DMS79 treated with DMSO at 0.1 percent for 48 hours (cell line): ENCODE results near the gene NINJ1.

Experiments
- DNase-seq: peaks from one replicate; lab custom pipeline; 2025; lab: John Stamatoyannopoulos, UW

The NINJ1 gene

GRCh38 chr9:93134015-93134739 is at the start of gene NINJ1:
TSS of gene NINJ1 (minus strand) at chr9:93134251. CDS start at chr9:93134217, 34 bp downstream.
- peak; percentile 11 for DNase-seq

GRCh38 chr9:93183131-93183662 is 49.1 kb upstream of the NINJ1 start:
- no peak for DNase-seq

- DNase-seq = no peak
Measured at GRCh38 chr9:93182572-93182971, 48.5 kb upstream of the NINJ1 start.

GRCh38 chr9:93181672-93182435 is 47.8 kb upstream of the NINJ1 start:
- no peak for DNase-seq

- DNase-seq = no peak
Measured at GRCh38 chr9:93180938-93181337, 46.9 kb upstream of the NINJ1 start.

- DNase-seq = no peak
Measured at GRCh38 chr9:93178851-93179786, 45.1 kb upstream of the NINJ1 start.

GRCh38 chr9:93177676-93178075 is 43.6 kb upstream of the NINJ1 start:
- DNase-seq = no peak

GRCh38 chr9:93174976-93175375 is 40.9 kb upstream of the NINJ1 start:
- DNase-seq = no peak

GRCh38 chr9:93173365-93174051 is 39.5 kb upstream of the NINJ1 start:
- DNase-seq = no peak

DNA sequence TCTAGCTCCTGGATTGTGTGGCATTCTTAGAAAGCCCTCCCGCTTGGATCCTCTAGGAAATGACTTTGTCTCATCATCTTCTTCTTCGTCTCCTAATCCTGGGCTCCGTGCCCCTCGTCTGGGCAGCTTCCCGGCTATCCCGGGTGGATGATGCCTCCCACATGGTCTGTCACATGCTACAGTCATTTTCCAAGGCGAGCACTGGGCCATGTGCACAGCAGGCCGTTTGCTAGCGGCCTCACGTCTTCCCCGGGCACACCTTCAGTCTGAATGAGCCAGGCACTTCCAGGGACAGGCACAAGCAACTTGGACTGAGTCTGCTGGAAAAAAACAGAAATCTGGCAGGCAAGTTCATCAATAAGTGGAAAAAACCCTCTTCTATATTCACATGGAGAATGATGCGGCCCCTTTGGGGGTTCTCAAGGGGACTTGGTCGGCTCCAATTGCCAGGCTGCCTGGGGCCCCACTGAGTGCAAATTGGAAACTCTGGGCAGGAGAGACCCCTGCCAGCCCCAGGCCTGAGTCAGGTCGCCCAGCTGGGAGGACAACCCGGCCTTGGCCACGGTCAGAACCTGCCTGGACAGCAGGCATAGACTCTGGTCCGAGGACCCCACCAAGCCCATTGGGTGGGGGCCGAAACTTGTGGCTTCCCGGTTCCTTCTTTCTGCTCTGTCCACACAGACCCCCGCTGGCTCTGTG is 38.8 kb upstream of the NINJ1 start:
- no peak for DNase-seq

- no peak for DNase-seq
Measured at GRCh38 chr9:93171261-93171990, 37.4 kb upstream of the NINJ1 start.

GRCh38 chr9:93170571-93170970 is 36.5 kb upstream of the NINJ1 start:
- DNase-seq = no peak

DNA sequence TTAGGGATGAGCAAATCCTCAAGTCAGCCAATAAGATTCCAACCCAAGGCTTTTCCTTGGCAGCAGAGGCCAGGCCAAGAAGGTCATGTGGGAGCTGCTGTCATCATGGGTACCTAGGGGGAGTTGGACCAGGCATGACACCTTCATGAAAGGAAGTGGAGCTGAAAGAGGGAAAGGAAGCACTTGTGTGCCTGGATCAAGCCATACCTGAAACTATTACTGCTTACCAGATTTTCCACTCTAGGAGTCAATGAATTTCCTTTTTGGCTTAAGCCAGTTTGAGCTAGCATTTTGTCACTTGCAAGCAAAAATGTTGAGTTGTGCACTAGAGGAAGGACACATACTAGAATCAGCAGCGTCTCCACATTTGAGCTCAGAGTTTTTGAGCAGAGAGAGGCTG is 35.4 kb upstream of the NINJ1 start:
- DNase-seq = no peak

DNA sequence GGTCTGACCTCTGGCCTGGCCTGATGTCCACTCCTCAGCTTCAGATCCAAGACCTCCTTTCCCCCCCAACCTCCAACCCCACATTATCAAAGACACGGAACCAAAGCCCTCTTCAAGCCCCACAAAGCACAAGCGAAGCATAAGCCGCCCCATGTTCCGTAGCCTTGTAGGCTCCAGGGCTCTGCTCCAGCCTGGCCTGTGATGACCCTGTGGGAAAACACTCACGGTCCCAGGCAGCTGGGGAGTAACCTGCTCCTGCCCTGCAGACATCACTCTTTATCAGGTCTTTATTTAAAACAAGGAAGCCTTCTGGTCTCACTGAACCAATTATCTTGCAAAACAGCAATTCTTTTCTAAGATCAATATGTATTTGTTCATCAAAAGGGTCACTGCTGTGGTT is 34.5 kb upstream of the NINJ1 start:
- no peak for DNase-seq

DNA sequence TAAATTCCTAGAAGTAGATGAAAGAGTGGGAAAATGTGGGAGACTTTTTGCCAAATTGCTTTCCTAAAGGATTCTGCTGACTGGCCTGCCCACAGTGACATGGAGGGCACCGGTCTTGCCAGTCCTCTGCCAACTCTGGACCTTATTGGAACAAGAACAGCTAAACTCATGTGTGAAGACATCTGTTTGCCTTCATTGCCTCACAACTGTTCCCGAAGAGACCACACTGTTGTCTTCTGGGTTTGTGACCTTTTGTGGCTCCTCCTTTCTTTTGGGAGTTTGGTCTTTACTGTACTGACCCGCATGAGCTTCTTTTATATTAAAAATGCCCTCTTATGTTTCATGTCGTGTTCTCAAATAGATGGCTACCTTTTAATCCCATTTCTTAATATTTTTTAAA is 33.8 kb upstream of the NINJ1 start:
- no peak for DNase-seq

DNA sequence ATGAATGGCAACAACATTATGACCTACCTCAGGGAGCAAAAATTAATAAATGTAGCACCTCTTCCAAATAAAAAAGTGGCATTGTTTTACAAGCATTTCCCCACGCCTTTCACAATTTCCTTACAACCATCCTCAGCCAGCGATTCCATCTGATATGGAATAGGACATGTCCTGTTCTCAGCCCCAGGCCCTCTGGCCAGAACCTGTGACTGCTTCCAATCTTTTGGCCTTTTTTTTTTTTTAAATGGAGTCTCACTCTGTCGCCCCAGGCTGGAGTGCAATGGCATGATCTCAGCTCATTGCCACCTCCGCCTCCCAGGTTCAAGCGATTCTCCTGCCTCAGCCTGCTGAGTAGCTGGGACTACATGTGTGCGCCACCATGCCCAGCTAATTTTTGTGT is 33.1 kb upstream of the NINJ1 start:
- DNase-seq = no peak

DNA sequence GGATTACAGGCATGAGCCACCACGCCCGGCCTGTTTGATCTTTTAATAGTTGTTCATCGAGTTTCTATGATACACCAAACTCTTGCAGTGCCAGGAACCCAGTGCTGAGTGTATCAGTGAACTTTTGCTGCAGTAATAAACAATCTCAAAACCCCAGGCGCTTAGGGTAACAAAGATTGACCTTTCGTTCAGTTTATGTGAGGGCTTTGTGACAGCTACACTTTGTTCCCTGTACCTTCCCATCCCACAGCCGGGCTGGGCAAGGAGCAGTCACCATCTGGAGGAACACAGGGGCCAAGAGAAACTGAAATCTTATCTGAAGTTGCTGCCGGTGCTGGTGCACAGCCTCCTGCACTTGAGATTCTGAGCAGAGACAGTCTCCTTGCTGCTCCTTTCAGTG is 32.6 kb upstream of the NINJ1 start:
- no peak for DNase-seq

DNA sequence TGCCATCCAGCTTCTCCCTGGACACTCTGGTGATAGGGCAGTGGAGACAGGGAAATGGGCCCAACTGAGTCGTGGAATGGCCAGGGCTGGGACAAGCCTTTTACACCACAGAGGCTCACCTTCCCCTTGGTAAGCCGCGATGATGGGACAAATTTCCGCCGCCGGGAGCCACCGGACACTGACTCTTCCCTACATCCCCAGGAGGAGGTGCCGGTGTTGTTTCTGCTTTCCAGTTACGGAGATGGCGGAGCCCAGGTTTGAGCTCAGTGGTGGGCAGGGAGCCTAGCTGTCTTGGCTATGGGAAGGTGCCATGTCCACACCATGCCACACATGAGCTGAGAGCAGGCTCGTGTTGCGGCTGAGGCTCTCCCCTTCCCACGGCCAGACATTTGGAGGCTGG is 30.0 kb upstream of the NINJ1 start:
- no peak for DNase-seq

DNA sequence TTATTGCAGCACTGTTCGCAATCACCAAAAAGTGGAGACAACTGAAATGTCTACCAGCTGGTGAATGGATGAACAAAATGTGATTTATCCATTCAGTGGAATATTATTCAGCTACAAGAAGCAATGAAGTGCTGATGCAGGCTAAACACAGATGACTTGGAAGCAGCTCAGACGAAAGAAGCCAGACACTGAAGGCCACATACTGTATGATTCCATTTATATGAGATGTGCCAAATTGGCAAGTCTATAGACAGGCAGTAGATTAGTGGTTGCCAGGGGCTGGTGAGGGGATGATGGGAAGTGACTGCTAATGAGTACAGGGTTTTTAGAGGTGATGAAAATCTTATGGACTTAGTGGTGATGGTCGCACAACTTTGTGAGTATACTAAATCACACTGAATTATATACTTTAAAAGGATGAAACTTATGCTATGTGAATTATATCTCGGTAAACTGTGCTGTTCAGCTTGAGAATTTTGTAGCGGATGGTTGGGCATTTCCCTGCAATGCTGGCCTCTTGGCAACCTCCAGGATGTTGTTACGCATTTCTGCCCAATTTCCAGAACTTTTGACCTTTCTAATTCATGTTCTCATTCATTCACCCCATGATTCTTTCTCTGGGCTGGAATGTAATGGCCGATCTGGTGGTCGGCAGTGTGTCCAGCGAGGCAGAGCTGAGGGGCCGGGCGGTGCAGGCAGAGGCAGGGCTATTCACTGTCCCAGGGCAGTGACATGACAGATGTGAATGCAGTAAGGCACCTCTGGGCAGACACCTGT is 27.9 kb upstream of the NINJ1 start:
- DNase-seq = no peak
